ENCODE data around the gene WDFY2.

The WDFY2 gene

DNA sequence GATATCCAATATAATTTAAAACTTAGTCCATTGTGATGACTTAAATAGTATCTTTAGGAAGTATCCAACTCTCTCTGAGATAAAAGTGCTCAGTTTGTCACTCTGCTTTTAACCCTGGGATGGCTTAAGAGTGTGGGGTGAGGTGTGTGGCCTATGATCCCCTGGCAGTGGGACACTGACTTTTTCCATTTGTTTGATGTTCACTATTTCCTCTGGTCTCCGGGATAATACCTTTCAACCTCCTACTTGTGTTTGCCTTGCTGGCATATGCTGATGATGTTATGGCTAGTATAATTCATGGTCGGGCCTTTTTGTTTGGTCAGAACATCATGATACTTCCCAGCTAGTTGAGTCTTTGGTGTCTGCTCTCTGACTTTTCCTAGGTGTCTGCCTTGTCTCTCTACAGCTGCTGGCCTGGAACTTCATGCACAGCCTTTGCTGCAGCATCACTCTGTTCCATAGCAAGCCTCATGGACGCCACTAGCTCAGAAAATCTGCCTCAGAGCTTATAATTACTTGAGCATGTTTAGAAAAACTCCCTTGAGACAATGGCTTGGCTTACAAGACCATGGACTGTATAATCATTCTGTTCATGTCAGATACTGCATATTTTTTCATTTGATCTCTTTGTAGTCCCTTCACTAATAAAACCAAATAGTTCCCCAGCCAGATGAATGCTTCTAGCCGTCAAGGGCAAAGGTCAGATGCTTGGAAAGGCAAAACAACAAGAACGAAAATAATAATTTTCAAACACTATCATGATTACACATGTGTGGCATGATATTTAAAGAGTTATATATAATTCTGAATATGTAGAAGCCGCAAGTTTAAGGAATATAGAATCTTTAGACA is 75.2 kb downstream of the WDFY2 start:
- no peak for DNase-seq

DNA sequence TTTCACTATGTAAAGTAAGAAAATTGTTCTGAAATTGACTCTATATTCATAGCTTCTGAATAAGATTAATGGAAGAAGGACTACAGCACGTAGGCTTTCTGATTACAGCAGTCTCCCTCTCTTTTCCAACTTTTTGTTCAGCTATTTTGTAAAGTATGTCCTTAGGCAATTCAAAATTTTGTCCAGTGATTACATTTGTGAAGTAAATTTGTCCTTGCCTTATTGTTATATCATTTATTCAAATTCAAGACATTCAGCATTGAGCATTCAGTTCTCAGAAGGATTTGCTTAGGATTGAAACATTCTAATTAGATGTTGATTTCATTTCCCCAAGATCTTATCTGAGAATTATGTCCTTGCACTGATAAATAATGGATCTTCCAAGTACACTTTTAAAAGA is 76.6 kb downstream of the WDFY2 start:
- no peak for DNase-seq

- DNase-seq = no peak
Observed at GRCh38 chr13:51663973-51664957, 80.0 kb downstream of the WDFY2 start.

DNA sequence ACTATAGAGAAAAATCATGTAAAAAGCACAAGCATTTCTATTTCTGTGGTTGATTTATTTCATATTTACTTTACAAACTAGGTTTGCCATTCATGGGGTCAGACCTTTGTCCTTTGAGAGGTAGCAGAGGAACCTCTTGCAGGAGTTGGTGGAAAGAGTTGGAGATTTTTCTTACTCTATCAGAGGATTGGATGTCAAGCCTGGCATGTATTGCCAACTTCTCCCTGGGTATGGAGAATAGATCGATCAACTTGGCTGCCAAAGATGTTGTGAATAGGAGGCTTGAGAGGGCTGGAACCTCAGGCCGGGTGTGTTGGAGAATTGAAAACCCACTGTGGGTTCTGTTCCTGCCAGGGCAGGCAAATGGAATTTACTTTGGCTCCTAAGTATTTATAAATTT is 81.2 kb downstream of the WDFY2 start:
- DNase-seq = no peak

DNA sequence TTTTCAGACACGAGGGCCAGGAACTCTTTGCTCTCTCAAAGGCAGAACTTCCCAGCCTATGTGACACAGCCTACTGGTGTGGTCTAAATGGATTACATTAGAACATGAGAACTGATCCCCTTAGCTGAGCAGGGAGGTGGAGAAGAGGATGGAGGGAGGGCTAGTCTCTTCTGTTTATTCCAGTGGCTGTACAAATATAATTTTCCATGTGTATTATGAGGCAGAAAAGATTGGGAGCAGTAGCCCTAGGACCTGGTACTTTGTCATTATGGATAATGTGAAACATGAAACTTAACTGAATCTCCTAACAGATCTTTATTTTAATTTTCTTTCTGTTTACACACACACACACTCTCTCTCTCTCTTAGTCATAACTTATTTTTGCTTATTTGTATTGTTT is 82.1 kb downstream of the WDFY2 start:
- DNase-seq = no peak

GRCh38 chr13:51666839-51667238 is 82.6 kb downstream of the WDFY2 start:
- no peak for DNase-seq

DNA sequence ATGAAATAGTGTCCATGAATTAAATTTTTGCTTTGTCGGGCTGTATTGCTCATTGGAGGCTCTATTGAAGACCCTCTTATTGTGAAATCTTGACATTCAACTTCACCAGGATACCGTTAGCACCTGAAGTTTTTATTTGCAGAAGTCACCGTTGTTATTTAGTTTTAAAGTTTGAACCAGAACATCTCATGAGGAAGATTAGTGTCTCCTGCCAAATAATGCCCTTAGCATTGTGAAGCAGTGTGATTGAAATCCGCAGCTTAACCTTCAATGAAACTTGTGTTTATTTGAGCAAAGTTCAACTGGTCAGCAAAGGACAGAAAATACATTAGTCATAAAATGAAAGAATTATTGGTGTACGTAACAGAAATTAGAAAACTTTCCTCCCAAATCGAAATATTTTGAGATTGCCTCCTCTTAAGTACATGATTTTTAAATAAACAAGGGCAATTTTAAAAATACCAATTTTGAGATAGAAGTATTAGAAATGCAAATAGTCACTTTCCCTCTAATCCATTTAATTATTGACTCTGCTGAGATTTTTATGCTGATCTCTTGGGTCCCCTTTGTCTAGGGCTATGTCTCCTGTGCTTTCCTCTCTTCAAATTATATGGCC is 84.4 kb downstream of the WDFY2 start:
- no peak for DNase-seq

DNA sequence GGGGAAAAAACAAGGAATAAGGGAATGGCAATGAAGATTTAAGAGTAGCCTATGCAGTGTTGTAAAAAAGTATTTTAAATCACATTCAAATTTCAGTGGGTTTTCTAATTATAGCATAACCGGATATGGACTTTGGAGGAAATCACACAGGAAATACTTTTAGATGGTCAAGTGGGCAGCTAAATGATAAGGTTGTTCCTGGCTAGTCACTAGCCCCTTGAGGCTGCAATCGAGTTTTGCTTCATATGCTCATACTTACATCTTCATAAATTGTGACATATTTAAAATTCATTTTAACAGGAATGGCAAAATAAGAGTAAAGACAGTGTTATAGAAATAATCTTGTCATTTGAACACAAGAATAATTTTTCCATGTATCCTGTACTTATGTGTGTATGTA is 88.9 kb downstream of the WDFY2 start:
- no peak for DNase-seq

DNA sequence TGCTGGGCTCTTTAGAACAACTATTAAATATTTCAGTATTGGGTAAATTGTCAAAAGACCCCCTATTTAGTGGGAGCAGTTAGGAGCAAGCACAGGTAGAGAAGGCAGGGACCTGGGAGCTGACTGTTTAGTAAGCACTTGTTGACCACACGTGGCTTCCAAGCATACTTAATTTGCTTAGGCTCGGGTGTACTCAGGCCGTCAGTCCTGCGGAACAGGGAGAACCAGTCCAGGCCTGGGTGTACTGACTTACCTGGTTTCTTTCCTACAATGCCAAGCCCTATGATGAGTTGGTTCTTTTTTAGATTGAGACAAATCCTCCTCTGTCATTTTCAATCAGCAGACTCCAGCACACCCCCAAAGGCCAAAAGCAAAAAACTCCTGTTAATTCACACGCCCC is 90.0 kb downstream of the WDFY2 start:
- DNase-seq = no peak

- no peak for DNase-seq
Observed at GRCh38 chr13:51675385-51675784, 91.1 kb downstream of the WDFY2 start.

DNA sequence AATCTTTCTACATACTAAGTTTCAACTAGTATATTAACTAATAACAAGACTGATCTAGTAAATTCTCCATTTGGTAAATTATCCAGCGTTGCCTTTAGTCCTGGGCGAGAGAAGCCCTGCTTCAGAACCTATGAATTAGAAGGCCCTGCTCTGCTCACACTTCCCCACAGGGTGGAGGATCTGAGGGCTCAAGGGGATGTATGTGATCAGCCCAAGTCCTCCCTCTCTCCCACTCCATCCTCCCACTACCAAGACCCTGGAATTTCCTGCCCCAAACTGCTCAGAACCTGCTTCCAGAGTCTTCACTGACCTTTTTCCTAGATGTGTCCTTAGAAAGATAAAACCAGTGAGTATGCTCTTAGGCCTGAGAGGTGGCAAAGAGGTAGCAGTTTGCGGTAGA is 91.6 kb downstream of the WDFY2 start:
- no peak for DNase-seq

DNA sequence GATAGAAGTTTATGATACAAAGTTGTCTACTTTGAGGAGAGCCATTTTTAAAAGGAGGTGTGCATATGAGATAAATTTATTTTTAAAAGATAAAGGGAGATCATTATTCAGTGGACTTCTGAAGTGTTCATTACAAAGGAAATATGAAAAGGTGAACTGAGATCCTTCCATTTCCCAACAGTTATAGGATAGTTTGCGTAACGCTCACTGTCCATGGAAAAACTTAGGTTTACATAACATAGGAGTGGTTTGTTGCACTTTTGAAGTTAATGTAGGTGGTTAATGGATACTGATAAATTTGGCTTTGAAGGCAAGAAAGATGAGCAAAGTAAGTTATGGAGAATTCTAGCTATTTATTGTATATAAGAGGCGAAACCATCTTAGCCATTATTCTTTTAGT is 92.5 kb downstream of the WDFY2 start:
- no peak for DNase-seq

DNA sequence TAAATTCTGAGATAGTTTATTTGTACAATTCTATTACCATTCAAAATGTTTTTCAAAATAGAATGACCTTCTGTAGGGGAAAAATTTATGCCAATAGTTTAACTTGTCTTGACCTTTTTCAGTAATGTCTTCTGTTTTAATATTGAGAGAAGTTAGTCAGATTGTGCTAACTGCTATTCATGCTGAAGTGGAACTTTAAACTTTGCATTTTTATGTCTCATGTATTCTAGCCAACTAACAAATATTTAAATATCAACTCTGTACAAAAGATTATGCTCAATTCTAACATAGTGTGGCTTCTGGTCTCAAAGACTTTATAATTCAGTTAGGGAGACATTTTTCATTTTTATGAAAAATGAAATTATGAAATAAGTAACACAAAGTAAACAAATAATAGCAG is 94.2 kb downstream of the WDFY2 start:
- no peak for DNase-seq

DNA sequence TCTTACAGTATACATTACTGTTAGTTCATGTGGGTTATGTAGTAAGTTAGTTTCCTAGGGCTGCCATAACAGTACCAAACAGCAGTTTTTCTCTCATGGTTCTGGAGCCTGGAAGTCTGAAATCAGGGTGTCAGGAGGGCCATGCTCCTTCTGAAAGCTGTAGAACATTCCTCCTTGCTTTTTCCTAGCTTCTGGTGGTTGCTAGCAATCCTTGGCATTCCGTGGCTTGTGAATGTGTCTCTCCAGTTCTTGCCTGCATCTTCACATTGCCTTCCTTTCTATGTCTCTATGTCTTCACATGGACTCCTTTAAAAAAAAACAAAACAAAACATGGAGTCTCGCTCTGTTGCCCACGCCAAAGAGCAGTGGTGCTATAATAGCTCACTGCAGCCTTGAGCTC is 95.4 kb downstream of the WDFY2 start:
- DNase-seq = no peak

GRCh38 chr13:51681037-51681678 is 96.9 kb downstream of the WDFY2 start:
- DNase-seq = no peak

DNA sequence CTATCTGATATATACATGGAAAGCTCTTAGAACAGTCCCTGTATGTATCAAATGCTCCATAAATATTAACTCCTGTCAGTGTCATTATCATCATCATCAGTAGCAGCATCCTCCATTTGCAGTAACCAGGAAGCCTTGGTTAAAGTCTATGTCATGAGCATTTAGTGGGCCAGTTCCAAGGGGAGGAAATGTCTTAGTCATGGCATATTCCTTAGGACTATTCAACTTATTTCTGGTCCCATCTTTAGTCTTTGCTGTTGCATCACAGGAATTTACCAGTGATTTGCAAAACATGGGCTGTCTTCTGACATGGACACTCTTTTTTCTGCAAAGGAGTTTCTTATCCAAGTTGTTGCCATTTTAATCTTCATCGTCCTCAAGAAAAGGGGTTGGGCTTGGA is 98.4 kb downstream of the WDFY2 start:
- DNase-seq = no peak

DNA sequence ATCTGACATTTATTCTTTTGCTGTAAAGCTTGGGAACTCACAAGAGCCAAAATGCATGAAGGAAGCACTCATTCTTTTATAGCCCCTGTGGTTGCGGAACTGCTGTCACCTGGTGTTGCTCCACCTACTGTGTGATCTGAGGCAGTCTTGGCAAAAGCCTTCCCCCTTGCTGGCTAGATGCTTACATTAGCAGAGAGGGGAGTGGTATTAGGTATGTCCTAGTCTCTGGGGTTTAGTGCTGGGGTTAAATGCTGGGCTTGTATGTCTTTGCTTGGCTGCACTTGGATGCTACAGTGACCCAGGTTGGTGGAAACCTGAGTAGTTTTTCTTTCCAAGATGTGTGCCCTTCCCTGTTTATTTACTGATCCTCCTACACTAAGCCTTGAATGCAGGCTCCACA is 99.3 kb downstream of the WDFY2 start:
- DNase-seq = no peak

GRCh38 chr13:51684076-51684475 is 99.8 kb downstream of the WDFY2 start:
- no peak for DNase-seq

DNA sequence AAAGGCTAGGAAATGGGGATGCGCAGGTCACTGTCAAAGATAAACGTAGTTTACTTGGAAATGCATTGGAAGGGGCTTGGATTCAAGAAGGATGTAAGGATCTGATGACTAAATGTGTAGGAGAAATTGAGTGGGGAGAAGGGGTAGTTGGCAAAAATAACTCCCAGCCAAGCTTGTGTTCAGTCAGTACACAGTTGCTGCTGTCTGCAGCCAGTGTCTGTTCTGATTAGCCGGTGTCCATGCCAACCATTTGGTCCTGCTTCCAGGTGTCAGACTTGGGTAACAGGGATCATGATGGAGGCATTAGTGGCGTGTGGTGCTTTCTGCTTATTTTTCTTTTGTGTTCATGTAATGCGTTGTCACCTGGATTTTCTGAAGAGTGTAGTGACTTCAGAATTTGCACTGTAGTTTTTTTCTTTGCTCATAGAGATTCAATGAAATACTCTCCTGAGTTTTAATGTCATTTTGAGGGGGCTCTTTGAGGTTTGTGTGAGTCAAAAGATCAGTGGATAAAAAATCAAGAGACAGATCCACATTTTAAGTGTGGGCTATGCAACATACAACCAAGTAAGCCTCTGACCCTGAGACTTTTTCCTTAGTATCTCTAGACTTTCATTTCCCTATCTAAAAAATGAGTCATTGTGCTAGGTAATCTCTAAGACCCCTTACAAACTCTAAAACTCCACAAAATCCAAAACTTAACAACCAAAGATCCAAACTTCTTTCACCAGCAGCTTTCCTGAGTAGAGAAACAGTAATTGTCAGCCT is 103.9 kb downstream of the WDFY2 start:
- peak in 7 of 58 donors; percentile 2 to 24 (median 7) for DNase-seq

DNA sequence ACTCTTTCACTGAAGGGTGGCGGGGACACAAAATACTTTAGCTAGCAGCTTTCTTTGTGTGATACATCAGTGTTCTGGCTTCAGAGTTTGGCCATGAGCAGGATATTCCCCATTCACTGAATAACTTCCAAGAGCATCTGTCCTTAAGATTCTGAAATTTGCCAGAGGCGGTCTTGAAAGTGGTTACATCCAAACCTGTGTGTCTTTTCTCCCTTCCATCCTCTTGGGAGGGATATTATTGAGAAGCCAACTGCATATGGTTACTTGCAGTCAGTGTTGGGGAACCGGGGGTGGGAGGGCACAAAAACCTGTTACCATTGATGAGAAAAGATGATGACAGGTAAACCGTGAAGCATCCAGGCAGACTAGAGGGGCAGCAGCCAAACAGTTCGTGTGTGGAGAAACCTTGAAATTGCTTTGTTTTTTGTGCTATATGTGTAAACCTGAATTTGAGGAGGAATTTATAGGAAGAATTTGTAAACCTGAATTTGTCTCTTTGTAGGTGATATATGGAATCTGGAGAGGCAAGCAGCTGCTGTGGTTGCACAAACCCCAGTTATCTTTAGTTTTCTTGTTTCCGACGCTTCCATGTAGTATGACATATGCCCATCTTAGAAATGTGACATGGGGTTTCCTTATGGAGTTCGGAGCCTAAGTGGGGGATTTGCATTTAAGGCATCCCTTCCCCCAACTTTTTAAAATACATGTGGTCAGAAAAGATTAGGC is 104.8 kb downstream of the WDFY2 start:
- DNase-seq = peak in 4 of 58 donors; percentile 4 to 27 (median 12)
